ENCODE results near the gene UBE4A. TPM values are rescaled to one million over a fixed set of nuclear protein-coding genes. Genes with fewer than 3 reads are reported as not detected.

Gene UBE4A
- total and polyA plus RNA-seq, 2 experiments from 2014 or later: 11.8 to 42.2 TPM

DNA sequence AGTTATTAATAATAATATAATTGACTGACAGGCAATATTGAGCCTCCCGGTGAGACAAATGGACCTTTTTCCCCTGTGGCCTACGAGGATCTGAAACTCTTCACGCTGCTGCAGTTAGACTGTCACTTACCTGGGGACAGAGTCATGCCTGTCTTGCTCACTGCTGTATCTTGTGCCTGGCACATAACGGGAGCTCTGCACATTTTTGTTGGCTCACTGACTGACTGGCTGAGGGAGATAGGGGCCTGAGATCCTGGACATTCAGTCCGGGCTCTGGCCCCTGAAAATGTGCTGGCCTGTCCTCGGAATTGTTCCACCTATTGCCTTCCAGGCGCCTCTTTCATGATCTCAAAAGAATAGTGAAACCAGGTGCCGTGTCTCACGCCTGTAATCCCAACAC, 16.2 kb upstream of the UBE4A start:
- DNase-seq (ENCODE audit: low spot score) (no peak), ATAC-seq (no peak)
- Histone ChIP-seq H3K27ac (ENCODE audit: low read depth) (no peak overlapping the region), H3K79me2 (replicated peaks; ENCODE audit: insufficient read depth) (no peaks in the 10 kb centered on the region), H3K36me3 (ENCODE audit: insufficient read depth) (no peaks in the 10 kb centered on the region), H3F3A (replicated peaks; ENCODE audit: low read depth) (no peaks in the 10 kb centered on the region), H3K9me2 (ENCODE audit: insufficient read depth) (no peaks in the 10 kb centered on the region), H3K27me3 (ENCODE audit: insufficient read depth) (0 out of 2 replicates have a peak, but pooled peaks cover 5% of the 10 kb centered on the region), H2AFZ (no peak overlapping the region), H3K4me1 (ENCODE audit: insufficient read depth) (no peaks in the 10 kb centered on the region), H3K4me2 (no peak overlapping the region), H4K20me1 (replicated peaks; ENCODE audit: insufficient read depth) (no peaks in the 10 kb centered on the region), H3K4me3 (no peak overlapping the region)
- no peak overlapping the region for H3K4me3 Mint-ChIP-seq
- no peaks in the 10 kb centered on the region; the same call in 2 of the 3 replicates for H3K9me3 Mint-ChIP-seq
- TF ChIP-seq NANOG (IDR thresholded peaks at IDR 0.05; ENCODE audit: borderline replicate concordance): no peak
- TF ChIP-seq POLR2AphosphoS5 (IDR thresholded peaks at IDR 0.05; ENCODE audit: low read depth): no peak
- no peak for TF ChIP-seq JUNB (IDR thresholded peaks at IDR 0.05; ENCODE audit: unreplicated experiment)
- no peak for TF ChIP-seq EZH2phosphoT487 (IDR thresholded peaks at IDR 0.05; ENCODE audit: unreplicated experiment)
- TF ChIP-seq ZNF114 (CRISPR knock-in tag; IDR thresholded peaks at IDR 0.05): no peak
- TF ChIP-seq, protein P1, sequence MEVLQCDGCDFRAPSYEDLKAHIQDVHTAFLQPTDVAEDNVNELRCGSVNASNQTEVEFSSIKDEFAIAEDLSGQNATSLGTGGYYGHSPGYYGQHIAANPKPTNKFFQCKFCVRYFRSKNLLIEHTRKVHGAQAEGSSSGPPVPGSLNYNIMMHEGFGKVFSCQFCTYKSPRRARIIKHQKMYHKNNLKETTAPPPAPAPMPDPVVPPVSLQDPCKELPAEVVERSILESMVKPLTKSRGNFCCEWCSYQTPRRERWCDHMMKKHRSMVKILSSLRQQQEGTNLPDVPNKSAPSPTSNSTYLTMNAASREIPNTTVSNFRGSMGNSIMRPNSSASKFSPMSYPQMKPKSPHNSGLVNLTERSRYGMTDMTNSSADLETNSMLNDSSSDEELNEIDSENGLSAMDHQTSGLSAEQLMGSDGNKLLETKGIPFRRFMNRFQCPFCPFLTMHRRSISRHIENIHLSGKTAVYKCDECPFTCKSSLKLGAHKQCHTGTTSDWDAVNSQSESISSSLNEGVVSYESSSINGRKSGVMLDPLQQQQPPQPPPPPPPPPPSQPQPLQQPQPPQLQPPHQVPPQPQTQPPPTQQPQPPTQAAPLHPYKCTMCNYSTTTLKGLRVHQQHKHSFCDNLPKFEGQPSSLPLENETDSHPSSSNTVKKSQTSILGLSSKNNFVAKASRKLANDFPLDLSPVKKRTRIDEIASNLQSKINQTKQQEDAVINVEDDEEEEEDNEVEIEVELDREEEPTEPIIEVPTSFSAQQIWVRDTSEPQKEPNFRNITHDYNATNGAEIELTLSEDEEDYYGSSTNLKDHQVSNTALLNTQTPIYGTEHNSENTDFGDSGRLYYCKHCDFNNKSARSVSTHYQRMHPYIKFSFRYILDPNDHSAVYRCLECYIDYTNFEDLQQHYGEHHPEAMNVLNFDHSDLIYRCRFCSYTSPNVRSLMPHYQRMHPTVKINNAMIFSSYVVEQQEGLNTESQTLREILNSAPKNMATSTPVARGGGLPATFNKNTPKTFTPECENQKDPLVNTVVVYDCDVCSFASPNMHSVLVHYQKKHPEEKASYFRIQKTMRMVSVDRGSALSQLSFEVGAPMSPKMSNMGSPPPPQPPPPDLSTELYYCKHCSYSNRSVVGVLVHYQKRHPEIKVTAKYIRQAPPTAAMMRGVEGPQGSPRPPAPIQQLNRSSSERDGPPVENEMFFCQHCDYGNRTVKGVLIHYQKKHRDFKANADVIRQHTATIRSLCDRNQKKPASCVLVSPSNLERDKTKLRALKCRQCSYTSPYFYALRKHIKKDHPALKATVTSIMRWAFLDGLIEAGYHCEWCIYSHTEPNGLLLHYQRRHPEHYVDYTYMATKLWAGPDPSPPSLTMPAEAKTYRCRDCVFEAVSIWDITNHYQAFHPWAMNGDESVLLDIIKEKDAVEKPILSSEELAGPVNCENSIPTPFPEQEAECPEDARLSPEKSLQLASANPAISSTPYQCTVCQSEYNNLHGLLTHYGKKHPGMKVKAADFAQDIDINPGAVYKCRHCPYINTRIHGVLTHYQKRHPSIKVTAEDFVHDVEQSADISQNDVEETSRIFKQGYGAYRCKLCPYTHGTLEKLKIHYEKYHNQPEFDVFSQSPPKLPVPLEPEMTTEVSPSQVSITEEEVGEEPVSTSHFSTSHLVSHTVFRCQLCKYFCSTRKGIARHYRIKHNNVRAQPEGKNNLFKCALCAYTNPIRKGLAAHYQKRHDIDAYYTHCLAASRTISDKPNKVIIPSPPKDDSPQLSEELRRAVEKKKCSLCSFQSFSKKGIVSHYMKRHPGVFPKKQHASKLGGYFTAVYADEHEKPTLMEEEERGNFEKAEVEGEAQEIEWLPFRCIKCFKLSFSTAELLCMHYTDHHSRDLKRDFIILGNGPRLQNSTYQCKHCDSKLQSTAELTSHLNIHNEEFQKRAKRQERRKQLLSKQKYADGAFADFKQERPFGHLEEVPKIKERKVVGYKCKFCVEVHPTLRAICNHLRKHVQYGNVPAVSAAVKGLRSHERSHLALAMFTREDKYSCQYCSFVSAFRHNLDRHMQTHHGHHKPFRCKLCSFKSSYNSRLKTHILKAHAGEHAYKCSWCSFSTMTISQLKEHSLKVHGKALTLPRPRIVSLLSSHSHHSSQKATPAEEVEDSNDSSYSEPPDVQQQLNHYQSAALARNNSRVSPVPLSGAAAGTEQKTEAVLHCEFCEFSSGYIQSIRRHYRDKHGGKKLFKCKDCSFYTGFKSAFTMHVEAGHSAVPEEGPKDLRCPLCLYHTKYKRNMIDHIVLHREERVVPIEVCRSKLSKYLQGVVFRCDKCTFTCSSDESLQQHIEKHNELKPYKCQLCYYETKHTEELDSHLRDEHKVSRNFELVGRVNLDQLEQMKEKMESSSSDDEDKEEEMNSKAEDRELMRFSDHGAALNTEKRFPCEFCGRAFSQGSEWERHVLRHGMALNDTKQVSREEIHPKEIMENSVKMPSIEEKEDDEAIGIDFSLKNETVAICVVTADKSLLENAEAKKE (CRISPR knock-in tag; IDR thresholded peaks at IDR 0.05): no peak
- no peak for TF ChIP-seq STAT1 (IDR thresholded peaks at IDR 0.05; ENCODE audit: unreplicated experiment)
- TF ChIP-seq ZNF331 (CRISPR knock-in tag; IDR thresholded peaks at IDR 0.05; ENCODE audit: low read depth): no peak
- TF ChIP-seq, protein P2, sequence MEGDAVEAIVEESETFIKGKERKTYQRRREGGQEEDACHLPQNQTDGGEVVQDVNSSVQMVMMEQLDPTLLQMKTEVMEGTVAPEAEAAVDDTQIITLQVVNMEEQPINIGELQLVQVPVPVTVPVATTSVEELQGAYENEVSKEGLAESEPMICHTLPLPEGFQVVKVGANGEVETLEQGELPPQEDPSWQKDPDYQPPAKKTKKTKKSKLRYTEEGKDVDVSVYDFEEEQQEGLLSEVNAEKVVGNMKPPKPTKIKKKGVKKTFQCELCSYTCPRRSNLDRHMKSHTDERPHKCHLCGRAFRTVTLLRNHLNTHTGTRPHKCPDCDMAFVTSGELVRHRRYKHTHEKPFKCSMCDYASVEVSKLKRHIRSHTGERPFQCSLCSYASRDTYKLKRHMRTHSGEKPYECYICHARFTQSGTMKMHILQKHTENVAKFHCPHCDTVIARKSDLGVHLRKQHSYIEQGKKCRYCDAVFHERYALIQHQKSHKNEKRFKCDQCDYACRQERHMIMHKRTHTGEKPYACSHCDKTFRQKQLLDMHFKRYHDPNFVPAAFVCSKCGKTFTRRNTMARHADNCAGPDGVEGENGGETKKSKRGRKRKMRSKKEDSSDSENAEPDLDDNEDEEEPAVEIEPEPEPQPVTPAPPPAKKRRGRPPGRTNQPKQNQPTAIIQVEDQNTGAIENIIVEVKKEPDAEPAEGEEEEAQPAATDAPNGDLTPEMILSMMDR (conservative IDR thresholded peaks at IDR 0.05; ENCODE audit: low read depth in 2 of 2): no peak
- TF ChIP-seq, protein P3, sequence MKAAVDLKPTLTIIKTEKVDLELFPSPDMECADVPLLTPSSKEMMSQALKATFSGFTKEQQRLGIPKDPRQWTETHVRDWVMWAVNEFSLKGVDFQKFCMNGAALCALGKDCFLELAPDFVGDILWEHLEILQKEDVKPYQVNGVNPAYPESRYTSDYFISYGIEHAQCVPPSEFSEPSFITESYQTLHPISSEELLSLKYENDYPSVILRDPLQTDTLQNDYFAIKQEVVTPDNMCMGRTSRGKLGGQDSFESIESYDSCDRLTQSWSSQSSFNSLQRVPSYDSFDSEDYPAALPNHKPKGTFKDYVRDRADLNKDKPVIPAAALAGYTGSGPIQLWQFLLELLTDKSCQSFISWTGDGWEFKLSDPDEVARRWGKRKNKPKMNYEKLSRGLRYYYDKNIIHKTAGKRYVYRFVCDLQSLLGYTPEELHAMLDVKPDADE (IDR thresholded peaks at IDR 0.05): no peak
- H3K36me3 Mint-ChIP-seq (ENCODE audit: low read depth): no peaks in the 10 kb centered on the region
- H3K27ac Mint-ChIP-seq: no peak overlapping the region
- peaks cover 10% of the 10 kb centered on the region for H3K27me3 Mint-ChIP-seq (ENCODE audit: insufficient read depth, low read depth, poor library complexity)
- no peaks in the 10 kb centered on the region for H3K4me1 Mint-ChIP-seq
